Esophagus squamous epithelium (tissue), 4 donors: ENCODE data around the gene TAGAP.

Experiments
- POLR2A ChIP-seq, 4 donors: fragments of 450-650 bp; IDR thresholded peaks; one replicate each; pipeline ENCODE4 v1.6.1; 2017; ENCODE audit warnings: antibody characterized with exemption in 4 of 4, mild to moderate bottlenecking in 4 of 4, moderate library complexity in 3 of 4
- TF ChIP-seq, protein P1 (sequence below), 6 experiments: fragments of 450-650 bp in 4 of 6; fragments of 200-600 bp in 2 of 6; sonication (generic) in 2 of 6; IDR thresholded peaks; one replicate each; pipeline ENCODE4 v1.5.1; 2016 to 2019; ENCODE audit warnings: antibody characterized with exemption in 6 of 6, mild to moderate bottlenecking in 4 of 6, moderate library complexity in 4 of 6

GRCh38 chr6:159079367-159079766 lies 34.6 kb upstream of the TAGAP start:
- TF ChIP-seq, protein P1, sequence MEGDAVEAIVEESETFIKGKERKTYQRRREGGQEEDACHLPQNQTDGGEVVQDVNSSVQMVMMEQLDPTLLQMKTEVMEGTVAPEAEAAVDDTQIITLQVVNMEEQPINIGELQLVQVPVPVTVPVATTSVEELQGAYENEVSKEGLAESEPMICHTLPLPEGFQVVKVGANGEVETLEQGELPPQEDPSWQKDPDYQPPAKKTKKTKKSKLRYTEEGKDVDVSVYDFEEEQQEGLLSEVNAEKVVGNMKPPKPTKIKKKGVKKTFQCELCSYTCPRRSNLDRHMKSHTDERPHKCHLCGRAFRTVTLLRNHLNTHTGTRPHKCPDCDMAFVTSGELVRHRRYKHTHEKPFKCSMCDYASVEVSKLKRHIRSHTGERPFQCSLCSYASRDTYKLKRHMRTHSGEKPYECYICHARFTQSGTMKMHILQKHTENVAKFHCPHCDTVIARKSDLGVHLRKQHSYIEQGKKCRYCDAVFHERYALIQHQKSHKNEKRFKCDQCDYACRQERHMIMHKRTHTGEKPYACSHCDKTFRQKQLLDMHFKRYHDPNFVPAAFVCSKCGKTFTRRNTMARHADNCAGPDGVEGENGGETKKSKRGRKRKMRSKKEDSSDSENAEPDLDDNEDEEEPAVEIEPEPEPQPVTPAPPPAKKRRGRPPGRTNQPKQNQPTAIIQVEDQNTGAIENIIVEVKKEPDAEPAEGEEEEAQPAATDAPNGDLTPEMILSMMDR (IDR thresholded peaks at IDR 0.05) = no peak
- TF ChIP-seq POLR2A (IDR thresholded peaks at IDR 0.05) = no peak
